ENCODE results near the gene TRIM24. TPM values are rescaled to one million over a fixed set of nuclear protein-coding genes. Genes with fewer than 3 reads are reported as not detected.

The TRIM24 gene
- total and polyA plus RNA-seq, 12 donors = 7.7 to 26.2 (median 18.9) TPM

GRCh38 chr7:138585283-138585993 is 125.4 kb downstream of the TRIM24 start:
- Histone ChIP-seq H3K4me3 (no peak overlapping the region), H3K9me3 (no peaks in the 10 kb centered on the region), H3K27ac (no peak overlapping the region), H3K4me1 (no peaks in the 10 kb centered on the region), H3K27me3 (no peaks in the 10 kb centered on the region), H3K36me3 (peaks cover 0 to 71% (median 12%) of the 10 kb centered on the region in 9 donors)
- no peak for TF ChIP-seq CTCF (IDR thresholded peaks at IDR 0.05)
- intact Hi-C loops (cut with DNase I) = no loop called here
- DNase-seq (no peak), ATAC-seq (no peak)
- WGBS, 2 donors = 92 to 93% methylated on average over 5 of the region's 5 CpGs

DNA sequence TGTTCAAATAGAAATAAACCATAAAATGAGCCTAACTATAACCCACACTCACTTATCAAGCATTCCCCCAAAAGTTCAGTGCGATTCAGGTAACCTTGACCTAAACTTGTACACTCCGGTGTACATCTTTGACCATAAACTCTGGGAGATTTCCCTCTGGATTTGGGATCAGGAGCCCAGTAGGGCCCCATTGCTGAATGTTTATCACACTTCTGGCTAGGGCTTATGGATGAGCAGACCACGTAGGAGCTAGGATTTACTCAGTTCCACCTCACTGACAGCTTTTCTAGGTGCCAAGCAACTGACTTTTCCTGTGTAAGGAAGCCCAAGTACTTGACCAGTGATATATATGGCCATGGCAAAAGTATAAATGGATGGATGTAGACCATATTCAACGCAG is 127.4 kb downstream of the TRIM24 start:
- Histone ChIP-seq H3K4me1 (no peaks in the 10 kb centered on the region), H3K27ac (no peak overlapping the region), H3K9me3 (no peaks in the 10 kb centered on the region), H3K27me3 (no peaks in the 10 kb centered on the region), H3K4me3 (no peak overlapping the region), H3K36me3 (peaks cover 0 to 51% (median 12%) of the 10 kb centered on the region in 9 donors)
- TF ChIP-seq CTCF (IDR thresholded peaks at IDR 0.05) = no peak
- WGBS, 2 donors = 92 to 98% methylated on average over 4 of the region's 4 CpGs
- intact Hi-C loops (cut with DNase I) = no loop called here
- ATAC-seq = no peak
- no peak for DNase-seq

GRCh38 chr7:138588986-138589385 is 128.9 kb downstream of the TRIM24 start:
- no peak for DNase-seq
- TF ChIP-seq CTCF (IDR thresholded peaks at IDR 0.05) = no peak
- no peak for ATAC-seq
- WGBS, 2 donors = 98% methylated on average over 2 of the region's 2 CpGs
- H3K36me3 ChIP-seq = peaks cover 0 to 36% (median 8%) of the 10 kb centered on the region in 9 donors
- H3K9me3 ChIP-seq = no peaks in the 10 kb centered on the region
- no peak overlapping the region for H3K27ac ChIP-seq
- intact Hi-C loops (cut with DNase I) = no loop called here
- H3K27me3 ChIP-seq = no peaks in the 10 kb centered on the region
- no peaks in the 10 kb centered on the region for H3K4me1 ChIP-seq
- H3K4me3 ChIP-seq = no peak overlapping the region

- H3K36me3 ChIP-seq = peaks cover 0 to 24% (median 0%) of the 10 kb centered on the region in 9 donors
- DNase-seq = no peak
- no peak for TF ChIP-seq CTCF (IDR thresholded peaks at IDR 0.05)
- H3K27me3 ChIP-seq = no peaks in the 10 kb centered on the region
- ATAC-seq = no peak
- no peaks in the 10 kb centered on the region for H3K4me1 ChIP-seq
- no peak overlapping the region for H3K27ac ChIP-seq
- no peak overlapping the region for H3K4me3 ChIP-seq
- intact Hi-C loops (cut with DNase I) = loop anchor here in 1 of 10 donors (10.0 kb wide), 1 partner anchor 55 kb away; no protein-coding TSS in a partner anchor
- WGBS, 2 donors = 100% methylated on average over 1 of the region's 1 CpG
- H3K9me3 ChIP-seq = no peaks in the 10 kb centered on the region
Measured at GRCh38 chr7:138590154-138590553, 130.1 kb downstream of the TRIM24 start.

Data from heart right ventricle (tissue), 16 donors.